H1 (cell line): ENCODE data around the gene IGFALS. TPM values are rescaled to one million over a fixed set of nuclear protein-coding genes. Genes with fewer than 3 reads are reported as not detected.

Source experiments
- CTCF ChIA-PET: fragments of 300-600 bp; sonication (Branson Sonifier 250); formaldehyde crosslinking; loops from one replicate; lab custom pipeline; 2021; ENCODE audit not compliant: partially characterized antibody; lab: Charles Lee
- POLR2A ChIA-PET: fragments of 300-600 bp; sonication (Branson Sonifier 250); formaldehyde crosslinking; loops from one replicate; lab custom pipeline; 2021; ENCODE audit warnings: inconsistent platforms; ENCODE audit not compliant: partially characterized antibody; lab: Charles Lee
- DNase-seq, 2 experiments: peaks; one replicate each; pipeline versions ENCODE4 v3.0.0 to v3.0.0-alpha.2; 2010 to 2022; ENCODE audit warnings: low spot score in 2 of 2, low read depth in 1 of 2, mixed read lengths in 1 of 2
- FAIRE-seq: peaks from 2 replicates; lab custom pipeline; 2011; peaks lifted over from hg19 to GRCh38; lab: Jason Lieb, UNC
- H2AFZ ChIP-seq: 2 replicates; pipeline ENCODE4 v1.8.1; 2012; ENCODE audit warnings: low read length, inconsistent platforms
- H2AK5ac ChIP-seq: 2 replicates; pipeline ENCODE4 v1.6.1; 2013; ENCODE audit warnings: low read depth, low read length
- H2BK120ac ChIP-seq: replicated peaks from 2 replicates; pipeline ENCODE3; 2013; ENCODE audit warnings: low read depth, low read length, inconsistent platforms
- H2BK12ac ChIP-seq: 2 replicates; pipeline ENCODE4 v1.6.1; 2013; ENCODE audit warnings: low read depth, low read length
- H2BK15ac ChIP-seq: 2 replicates; pipeline ENCODE4 v1.6.1; 2013; ENCODE audit warnings: low read length
- H2BK20ac ChIP-seq: 2 replicates; pipeline ENCODE4 v1.6.1; 2013; ENCODE audit warnings: low read length
- H2BK5ac ChIP-seq: 2 replicates; pipeline ENCODE4 v1.6.1; 2013; ENCODE audit warnings: low read depth, low read length
- H3K14ac ChIP-seq: 2 replicates; pipeline ENCODE4 v1.6.1; 2013; ENCODE audit warnings: inconsistent platforms; ENCODE audit not compliant: insufficient read length
- H3K18ac ChIP-seq: 2 replicates; pipeline ENCODE4 v1.6.1; 2013; ENCODE audit warnings: low read length; ENCODE audit errors: extremely low read depth
- H3K23ac ChIP-seq: 2 replicates; pipeline ENCODE4 v1.6.1; 2013; ENCODE audit warnings: inconsistent platforms; ENCODE audit not compliant: insufficient read length
- H3K23me2 ChIP-seq: 2 replicates; pipeline ENCODE4 v1.6.1; 2013; ENCODE audit warnings: low read depth, low read length
- H3K27ac ChIP-seq: 2 replicates; pipeline ENCODE4 v1.6.1; 2011; ENCODE audit warnings: low read depth, low read length, inconsistent platforms
- H3K27me3 ChIP-seq, 4 experiments: replicated peaks in 1 of 4; 1 replicate in 1 of 4; 2 replicates in 3 of 4; pipeline versions ENCODE4 v1.6.1 to v1.8.1; 2011 to 2013; ENCODE audit warnings: low read length in 3 of 4, mild to moderate bottlenecking in 3 of 4, inconsistent platforms in 2 of 4, mixed read lengths in 2 of 4, moderate library complexity in 1 of 4; ENCODE audit not compliant: control insufficient read depth in 3 of 4, insufficient read depth in 3 of 4; ENCODE audit errors: extremely low read depth in 1 of 4
- H3K36me3 ChIP-seq, 4 experiments: 2 replicates each; pipeline versions ENCODE4 v1.6.1 to v1.8.1; 2011 to 2013; ENCODE audit warnings: mild to moderate bottlenecking in 4 of 4, low read length in 3 of 4, moderate library complexity in 2 of 4, control low read depth in 1 of 4, inconsistent platforms in 1 of 4; ENCODE audit not compliant: insufficient read depth in 4 of 4, control insufficient read depth in 2 of 4
- H3K4ac ChIP-seq: replicated peaks from 2 replicates; pipeline ENCODE3; 2013; ENCODE audit warnings: low read length, low read depth, mixed read lengths, inconsistent platforms; ENCODE audit not compliant: insufficient read length
- H3K4me1 ChIP-seq, 4 experiments: replicated peaks in 1 of 4; 1 replicate in 1 of 4; 2 replicates in 3 of 4; pipeline versions ENCODE4 v1.6.1 to v1.8.1; 2011 to 2013; ENCODE audit warnings: low read length in 3 of 4, inconsistent platforms in 2 of 4, mixed read lengths in 1 of 4; ENCODE audit not compliant: insufficient read depth in 4 of 4, control insufficient read depth in 3 of 4
- H3K4me2 ChIP-seq, 2 experiments: 2 replicates each; pipeline versions ENCODE4 v1.6.1 to v1.8.1; 2011 to 2013; ENCODE audit warnings: low read depth in 2 of 2, low read length in 2 of 2, control low read depth in 1 of 2, inconsistent platforms in 1 of 2, mild to moderate bottlenecking in 1 of 2; ENCODE audit not compliant: insufficient read depth in 1 of 2
- H3K4me3 ChIP-seq, 4 experiments: fragments of 200-600, 300-600 bp in 1 of 4; sonication (generic), shearing (Covaris generic), sonication (Bioruptor Twin) in 1 of 4; 2 replicates each; pipeline versions ENCODE4 v1.5.1 to v1.8.1; 2011 to 2016; ENCODE audit warnings: low read length in 4 of 4, low read depth in 3 of 4, control low read depth in 2 of 4, inconsistent platforms in 2 of 4, mild to moderate bottlenecking in 2 of 4, mixed read lengths in 1 of 4, moderate library complexity in 1 of 4; ENCODE audit not compliant: insufficient read depth in 2 of 4; ENCODE audit errors: extremely low read depth in 1 of 4
- H3K56ac ChIP-seq: replicated peaks from 2 replicates; pipeline ENCODE3; 2013; ENCODE audit warnings: low read depth, mild to moderate bottlenecking, mixed read lengths, low read length, inconsistent platforms; ENCODE audit not compliant: insufficient read length
- H3K79me1 ChIP-seq: 2 replicates; pipeline ENCODE4 v1.6.1; 2013; ENCODE audit warnings: low read depth, low read length, control low read depth
- H3K79me2 ChIP-seq, 2 experiments: 2 replicates each; pipeline versions ENCODE4 v1.6.1 to v1.8.1; 2012 to 2013; ENCODE audit warnings: low read length in 2 of 2, mild to moderate bottlenecking in 2 of 2, inconsistent platforms in 1 of 2; ENCODE audit not compliant: insufficient read depth in 2 of 2, control insufficient read depth in 1 of 2
- H3K9ac ChIP-seq, 4 experiments: replicated peaks in 1 of 4; 1 replicate in 1 of 4; 2 replicates in 3 of 4; pipeline versions ENCODE4 v1.6.1 to v1.8.1; 2011 to 2013; ENCODE audit warnings: low read depth in 3 of 4, low read length in 3 of 4, control low read depth in 2 of 4, mild to moderate bottlenecking in 2 of 4, moderate library complexity in 2 of 4, inconsistent platforms in 1 of 4; ENCODE audit errors: extremely low read depth in 1 of 4
- H3K9me3 ChIP-seq, 2 experiments: 2 replicates each; pipeline versions ENCODE4 v1.6.1 to v1.8.1; 2012 to 2013; ENCODE audit warnings: mild to moderate bottlenecking in 2 of 2, moderate library complexity in 2 of 2, control low read depth in 1 of 2, inconsistent platforms in 1 of 2, low read depth in 1 of 2, low read length in 1 of 2, mixed read lengths in 1 of 2; ENCODE audit not compliant: insufficient read depth in 2 of 2
- H4K20me1 ChIP-seq, 2 experiments: replicated peaks in 1 of 2; 2 replicates each; pipeline versions ENCODE3 to v1.8.1; 2011 to 2013; ENCODE audit warnings: inconsistent platforms in 2 of 2, low read length in 2 of 2, mild to moderate bottlenecking in 1 of 2; ENCODE audit not compliant: insufficient read depth in 2 of 2, control insufficient read depth in 1 of 2
- H4K5ac ChIP-seq: 2 replicates; pipeline ENCODE4 v1.6.1; 2013; ENCODE audit warnings: low read length, low read depth, mixed read lengths, inconsistent platforms; ENCODE audit not compliant: insufficient read length
- H4K8ac ChIP-seq: 2 replicates; pipeline ENCODE4 v1.8.0; 2013; ENCODE audit warnings: mild to moderate bottlenecking, moderate library complexity, low read length, inconsistent platforms; ENCODE audit not compliant: insufficient read depth; ENCODE audit errors: extremely low read depth
- H4K91ac ChIP-seq: replicated peaks from 2 replicates; pipeline ENCODE3; 2013; ENCODE audit warnings: low read length, mixed read lengths, inconsistent platforms; ENCODE audit not compliant: insufficient read length
- ASH2L ChIP-seq: fragments of 200-600, 300-600 bp; sonication (generic); IDR thresholded peaks from one replicate; pipeline ENCODE4 v1.7.1; 2017; ENCODE audit warnings: low read length
- BCL11A ChIP-seq, 2 experiments: IDR thresholded peaks; one replicate each; pipeline ENCODE4 v1.6.1; 2011; ENCODE audit warnings: low read depth in 2 of 2, low read length in 2 of 2, mild to moderate bottlenecking in 2 of 2
- CBX8 ChIP-seq: fragments of 300-800, 300-1000 bp; sonication (generic); IDR thresholded peaks from 2 replicates; pipeline ENCODE4 v1.7.1; 2016; ENCODE audit warnings: low read depth, low read length, borderline replicate concordance
- FOSL1 ChIP-seq: IDR thresholded peaks from 2 replicates; pipeline ENCODE4 v1.6.1; 2011; ENCODE audit warnings: mild to moderate bottlenecking, low read depth, low read length, moderate library complexity; ENCODE audit not compliant: insufficient read depth
- HDAC2 ChIP-seq, 2 experiments: fragments of 300-600 bp in 1 of 2; sonication (generic) in 1 of 2; IDR thresholded peaks; 2 replicates each; pipeline ENCODE4 v1.6.1; 2011 to 2012; ENCODE audit warnings: low read depth in 2 of 2, low read length in 2 of 2, mild to moderate bottlenecking in 2 of 2, moderate library complexity in 2 of 2, borderline replicate concordance in 1 of 2, inconsistent platforms in 1 of 2
- JUND ChIP-seq: IDR thresholded peaks from 2 replicates; pipeline ENCODE4 v1.6.1; 2011; ENCODE audit warnings: mild to moderate bottlenecking, improper control_type of control experiment, low read length
- PHF8 ChIP-seq: fragments of 200-600 bp; sonication (generic); conservative IDR thresholded peaks from 2 replicates; pipeline ENCODE4 v1.7.1; 2012; ENCODE audit warnings: low read depth, mild to moderate bottlenecking, inconsistent platforms, low read length, moderate library complexity
- POU5F1 ChIP-seq: IDR thresholded peaks from 2 replicates; pipeline ENCODE4 v1.6.1; 2011; ENCODE audit warnings: low read depth, mild to moderate bottlenecking, low read length, moderate library complexity
- SIX5 ChIP-seq: IDR thresholded peaks from 2 replicates; pipeline ENCODE4 v1.6.1; 2011; ENCODE audit warnings: mild to moderate bottlenecking, low read depth, low read length
- SP4 ChIP-seq: IDR thresholded peaks from 2 replicates; pipeline ENCODE4 v1.6.1; 2012; ENCODE audit warnings: low read length, inconsistent platforms
- TAF1 ChIP-seq: IDR thresholded peaks from 2 replicates; pipeline ENCODE4 v1.6.1; 2011; ENCODE audit warnings: mild to moderate bottlenecking, low read depth, low read length
- TCF12 ChIP-seq: IDR thresholded peaks from 2 replicates; pipeline ENCODE4 v1.6.1; 2011; ENCODE audit warnings: low read depth, mild to moderate bottlenecking, low read length
- TEAD4 ChIP-seq: IDR thresholded peaks from 2 replicates; pipeline ENCODE4 v1.6.1; 2012; ENCODE audit warnings: low read depth, low read length, inconsistent platforms, mixed read lengths
- WGBS, 2 experiments: shearing (Covaris generic) in 1 of 2; methylation state at CpG; one replicate each; pipeline versions ENCODE4 v1.1.6 to v1.1.7; 2013 to 2015; ENCODE audit warnings: low lambda C conversion rate in 2 of 2, mixed read lengths in 2 of 2, inconsistent platforms in 1 of 2, low coverage in 1 of 2, missing lambda C conversion rate in 1 of 2; ENCODE audit not compliant: insufficient replicate concordance in 2 of 2, insufficient coverage in 1 of 2, insufficient read length in 1 of 2; ENCODE audit errors: extremely low coverage in 1 of 2, missing lambda C conversion rate in 1 of 2; 5-methylcytosine and 5-hydroxymethylcytosine counted together
- polyA plus RNA-seq, 7 experiments: library from polyadenylated mRNA; depleted of rRNA in 3 of 7; stranded (reverse) in 5 of 7; unstranded in 2 of 7; fragments of >200 nt in 5 of 7; fragments of 200-250 nt in 2 of 7; gene quantifications; 1 replicate in 5 of 7; 2 replicates in 1 of 7; 4 replicates in 1 of 7; pipeline versions ENCODE4 v1.2.1 to v1.2.3, GENCODE V29; 2011 to 2013; ENCODE audit warnings: missing spikeins in 2 of 7, mixed read lengths in 2 of 7
- total RNA-seq: library from RNA; stranded (reverse); fragmentation: NEBNext Ultra II Directional; extraction: Animal tissue kit (Norgen Biotek cat#: 25700); gene quantifications from 2 replicates; pipeline ENCODE4 v1.2.1, GENCODE V29; 2021

Gene IGFALS
- total and polyA plus RNA-seq, 2 of the 8 experiments (the other 6 are each of a cell fraction or from before 2014, with no cell fraction given), result not detected

DNA sequence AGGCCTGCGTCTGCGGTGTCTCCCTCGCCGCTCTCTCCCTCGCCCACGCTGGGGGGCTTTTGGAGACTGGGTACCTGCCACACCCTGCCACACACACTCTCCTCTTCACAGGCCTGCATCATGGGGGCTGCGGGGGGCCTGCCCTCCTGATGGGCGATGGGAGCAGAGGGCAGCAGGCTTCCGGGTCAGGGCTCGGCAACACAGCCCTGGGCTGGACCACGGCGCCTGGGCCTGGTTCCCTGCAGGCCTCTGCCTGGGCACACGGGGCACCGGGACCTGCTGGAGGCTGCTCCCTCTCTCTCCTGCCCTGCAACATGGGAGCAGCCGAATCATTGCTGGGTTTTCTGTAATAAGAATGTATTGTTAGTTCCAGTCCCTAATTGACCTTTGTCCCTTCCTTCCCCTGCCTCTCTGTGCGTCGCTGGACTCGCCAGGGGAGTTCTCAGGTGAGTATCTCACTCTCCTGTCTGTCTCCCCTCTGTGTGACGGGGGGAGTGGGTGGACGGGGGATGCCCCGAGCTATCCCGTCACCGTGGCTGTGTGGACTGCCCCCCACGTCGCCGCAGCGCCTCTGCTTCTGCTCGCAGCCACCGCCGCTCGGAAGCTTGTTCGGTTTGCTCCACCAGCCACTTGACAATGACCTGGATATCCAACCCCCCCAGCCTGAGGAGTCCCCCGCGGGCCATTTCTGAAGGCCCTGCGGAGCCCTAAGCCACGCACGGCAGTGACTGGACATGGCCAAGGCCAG, 35.6 kb downstream of the IGFALS start:
- Histone ChIP-seq H3K27ac (no peak overlapping the region), H2BK12ac (no peak overlapping the region), H3K27me3 (no peaks in the 10 kb centered on the region), H3K56ac (no peak overlapping the region), H4K8ac (no peak overlapping the region), H3K4me2 (no peak overlapping the region), H3K23me2 (no peaks in the 10 kb centered on the region), H2BK5ac (no peak overlapping the region), H3K23ac (no peak overlapping the region), H3K4ac (no peak overlapping the region), H2BK15ac (no peak overlapping the region), H3K36me3 (peaks cover 0 to 2% (median 0%) of the 10 kb centered on the region in 4 experiments; a peak in 2 of 8 replicates), H4K91ac (no peak overlapping the region), H2AFZ (no peak overlapping the region), H2BK120ac (no peak overlapping the region), H3K79me1 (no peaks in the 10 kb centered on the region), H3K4me3 (no peak overlapping the region), H2AK5ac (no peak overlapping the region), H3K79me2 (no peaks in the 10 kb centered on the region), H3K14ac (no peak overlapping the region), H3K18ac (no peak overlapping the region), H4K20me1 (peaks cover 0 to 2% of the 10 kb centered on the region in 2 experiments), H3K4me1 (no peaks in the 10 kb centered on the region; a peak in 2 of 7 replicates), H2BK20ac (no peak overlapping the region), H3K9me3 (no peaks in the 10 kb centered on the region; a peak in 1 of 4 replicates), H3K9ac (no peak overlapping the region), H4K5ac (no peak overlapping the region)
- POLR2A ChIA-PET, result interaction anchor here (0.9 to 3.4 kb wide), 4 partner anchors 10 to 12 kb away, joined by 3 to 29 read pairs (median 3); partner anchors contain the start of genes EME2, MRPS34 and NME3
- FAIRE-seq (no peak), DNase-seq (no peak)
- WGBS, 2 experiments, result 92% methylated on average over 33 of the region's 37 CpGs; no CpG with 5 or more reads in 1 of the 2 experiments
- CTCF ChIA-PET, result interaction anchor here (0.6 to 1.2 kb wide), 4 partner anchors 16 to 265 kb away, joined by 3 to 4 read pairs (median 3); partner anchors contain the start of genes JPT2 and TELO2
- TF ChIP-seq HDAC2 (IDR thresholded peaks at IDR 0.05; ENCODE audit: borderline replicate concordance in 1 of 2, low read depth in 2 of 2, low read length in 2 of 2), result no peak
- no peak for TF ChIP-seq SIX5
- no peak for TF ChIP-seq TEAD4
- TF ChIP-seq PHF8, result no peak
- TF ChIP-seq POU5F1, result no peak
- TF ChIP-seq CBX8, result no peak
- no peak for TF ChIP-seq SP4
- TF ChIP-seq BCL11A (IDR thresholded peaks at IDR 0.05; ENCODE audit: low read depth in 2 of 2, low read length in 2 of 2), result no peak
- no peak for TF ChIP-seq JUND
- no peak for TF ChIP-seq TAF1
- TF ChIP-seq TCF12, result no peak
- TF ChIP-seq FOSL1, result no peak
- no peak for TF ChIP-seq ASH2L
